H9 (cell line): ENCODE data around the gene RANBP6. TPM values are rescaled to one million over a fixed set of nuclear protein-coding genes. Genes with fewer than 3 reads are reported as not detected.

Experiments
- DNase-seq: peaks from one replicate; pipeline ENCODE4 v3.0.0-alpha.2; 2017
- H2AFZ ChIP-seq: one replicate; pipeline ENCODE4 v1.6.1; 2013; ENCODE audit warnings: mild to moderate bottlenecking, low read length, control low read depth, moderate library complexity
- H2AK5ac ChIP-seq: 2 replicates; pipeline ENCODE4 v1.6.1; 2013; ENCODE audit warnings: low read length, control low read depth, mixed read lengths; ENCODE audit not compliant: insufficient read length
- H2BK120ac ChIP-seq: one replicate; pipeline ENCODE4 v1.6.1; 2013; ENCODE audit warnings: low read depth, mild to moderate bottlenecking, low read length, control low read depth, inconsistent platforms; ENCODE audit not compliant: poor library complexity, severe bottlenecking
- H2BK12ac ChIP-seq: 2 replicates; pipeline ENCODE4 v1.6.1; 2013; ENCODE audit warnings: low read length, control low read depth, mixed read lengths, low read depth; ENCODE audit not compliant: insufficient read length
- H2BK15ac ChIP-seq: 2 replicates; pipeline ENCODE4 v1.6.1; 2013; ENCODE audit warnings: low read depth, low read length, control low read depth
- H2BK20ac ChIP-seq: one replicate; pipeline ENCODE4 v1.6.1; 2013; ENCODE audit warnings: low read depth, mild to moderate bottlenecking, low read length, control low read depth, inconsistent platforms; ENCODE audit not compliant: poor library complexity, severe bottlenecking
- H2BK5ac ChIP-seq: 2 replicates; pipeline ENCODE4 v1.6.1; 2013; ENCODE audit warnings: low read length, control low read depth, mixed read lengths; ENCODE audit not compliant: insufficient read length
- H3K14ac ChIP-seq: 2 replicates; pipeline ENCODE4 v1.6.1; 2013; ENCODE audit warnings: low read length, control low read depth; ENCODE audit not compliant: insufficient read depth
- H3K18ac ChIP-seq: 2 replicates; pipeline ENCODE4 v1.6.1; 2013; ENCODE audit warnings: low read depth, mild to moderate bottlenecking, mixed read lengths, low read length, control low read depth; ENCODE audit not compliant: insufficient read length
- H3K23ac ChIP-seq: 2 replicates; pipeline ENCODE4 v1.6.1; 2013; ENCODE audit warnings: low read length, control low read depth, mixed read lengths, low read depth; ENCODE audit not compliant: insufficient read length
- H3K23me2 ChIP-seq: 2 replicates; pipeline ENCODE4 v1.6.1; 2013; ENCODE audit warnings: low read depth, mild to moderate bottlenecking, mixed read lengths, low read length, control low read depth; ENCODE audit not compliant: insufficient read length, poor library complexity, severe bottlenecking
- H3K27ac ChIP-seq: 2 replicates; pipeline ENCODE4 v1.5.1; 2013; ENCODE audit warnings: low read length, control low read depth, mixed read lengths, low read depth; ENCODE audit not compliant: insufficient read length
- H3K27me3 ChIP-seq: 2 replicates; pipeline ENCODE4 v1.6.1; 2013; ENCODE audit warnings: low read length, control low read depth, inconsistent platforms; ENCODE audit not compliant: insufficient read depth
- H3K4ac ChIP-seq: 2 replicates; pipeline ENCODE4 v1.6.1; 2013; ENCODE audit warnings: low read depth, mild to moderate bottlenecking, control low read depth, inconsistent platforms, low read length, moderate library complexity
- H3K4me1 ChIP-seq: 2 replicates; pipeline ENCODE4 v1.6.1; 2013; ENCODE audit warnings: low read length, control low read depth, inconsistent platforms; ENCODE audit not compliant: insufficient read depth
- H3K4me2 ChIP-seq: 2 replicates; pipeline ENCODE4 v1.6.1; 2013; ENCODE audit warnings: low read length, control low read depth, mixed read lengths; ENCODE audit not compliant: insufficient read length, insufficient read depth
- H3K56ac ChIP-seq: 2 replicates; pipeline ENCODE4 v1.6.1; 2013; ENCODE audit warnings: low read depth, mild to moderate bottlenecking, mixed read lengths, low read length, control low read depth; ENCODE audit not compliant: insufficient read length
- H3K79me1 ChIP-seq: 2 replicates; pipeline ENCODE4 v1.6.1; 2013; ENCODE audit warnings: low read depth, mild to moderate bottlenecking, moderate library complexity, low read length, control low read depth, inconsistent platforms; ENCODE audit not compliant: insufficient read depth, poor library complexity, severe bottlenecking
- H3K79me2 ChIP-seq: 2 replicates; pipeline ENCODE4 v1.6.1; 2013; ENCODE audit warnings: low read length, control low read depth, inconsistent platforms; ENCODE audit not compliant: insufficient read depth
- H3K9ac ChIP-seq: 2 replicates; pipeline ENCODE4 v1.6.1; 2013; ENCODE audit warnings: low read length, control low read depth, mixed read lengths; ENCODE audit not compliant: insufficient read length; ENCODE audit errors: extremely low read depth
- H3K9me3 ChIP-seq: one replicate; pipeline ENCODE4 v1.6.1; 2013; ENCODE audit warnings: low read depth, low read length, inconsistent platforms; ENCODE audit not compliant: control insufficient read depth
- H3T11ph ChIP-seq: one replicate; pipeline ENCODE4 v1.6.1; 2013; ENCODE audit warnings: mild to moderate bottlenecking, low read length, control low read depth, inconsistent platforms
- H4K20me1 ChIP-seq: one replicate; pipeline ENCODE4 v1.6.1; 2013; ENCODE audit not compliant: control insufficient read depth, insufficient read length, insufficient read depth
- H4K5ac ChIP-seq: 2 replicates; pipeline ENCODE4 v1.6.1; 2013; ENCODE audit warnings: low read depth, mild to moderate bottlenecking, mixed read lengths, low read length, control low read depth; ENCODE audit not compliant: insufficient read length
- H4K8ac ChIP-seq: replicated peaks from 2 replicates; pipeline ENCODE4 v1.6.1; 2013; ENCODE audit warnings: low read length, control low read depth, mixed read lengths, low read depth; ENCODE audit not compliant: insufficient read length
- H4K91ac ChIP-seq: 2 replicates; pipeline ENCODE4 v1.6.1; 2013; ENCODE audit warnings: low read depth, mild to moderate bottlenecking, moderate library complexity, mixed read lengths, low read length, control low read depth; ENCODE audit not compliant: insufficient read length
- H3K27ac Mint-ChIP-seq, 3 experiments: 2 replicates in 2 of 3; 3 replicates in 1 of 3; pipeline ENCODE4 v1.8.0; 2020 to 2021; ENCODE audit warnings: mixed read lengths in 3 of 3, mild to moderate bottlenecking in 1 of 3, moderate library complexity in 1 of 3
- H3K27me3 Mint-ChIP-seq: 2 replicates; pipeline ENCODE4 v1.8.0; 2021; ENCODE audit warnings: low read depth, mild to moderate bottlenecking, moderate library complexity, mixed read lengths
- H3K36me3 Mint-ChIP-seq, 3 experiments: 2 replicates in 2 of 3; 3 replicates in 1 of 3; pipeline ENCODE4 v1.8.0; 2020 to 2021; ENCODE audit warnings: low read depth in 3 of 3, mixed read lengths in 3 of 3; ENCODE audit not compliant: insufficient read depth in 1 of 3
- H3K4me1 Mint-ChIP-seq, 2 experiments: 2 replicates each; pipeline ENCODE4 v1.8.0; 2020; ENCODE audit warnings: mixed read lengths in 2 of 2
- H3K4me3 Mint-ChIP-seq, 2 experiments: 2 replicates in 1 of 2; 3 replicates in 1 of 2; pipeline ENCODE4 v1.8.0; 2020 to 2021; ENCODE audit warnings: mild to moderate bottlenecking in 2 of 2, mixed read lengths in 2 of 2, moderate library complexity in 1 of 2
- H3K9me3 Mint-ChIP-seq, 2 experiments: 2 replicates in 1 of 2; 3 replicates in 1 of 2; pipeline ENCODE4 v1.8.0; 2020; ENCODE audit warnings: mild to moderate bottlenecking in 2 of 2, mixed read lengths in 2 of 2, moderate library complexity in 1 of 2
- WGBS: extraction: QIAGEN DNeasy Blood & Tissue Kit; methylation state at CpG from one replicate; pipeline ENCODE4 v1.1.7; 2013; ENCODE audit warnings: missing lambda C conversion rate, low lambda C conversion rate, mixed read lengths; ENCODE audit not compliant: insufficient read length; ENCODE audit errors: extremely low coverage; 5-methylcytosine and 5-hydroxymethylcytosine counted together
- total RNA-seq: library from RNA; stranded (reverse); gene quantifications from 2 replicates; pipeline ENCODE4 v1.2.1, GENCODE V29; 2021
- TF ChIP-seq, protein P1 (sequence below): fragments of 200-600 bp; sonication (generic); conservative IDR thresholded peaks from 3 replicates; pipeline ENCODE4 v1.8.0; 2021; ENCODE audit warnings: antibody characterized with exemption, mild to moderate bottlenecking

RANBP6 gene
- total RNA-seq, 1 experiment from 2014 or later = 19.1 TPM

DNA sequence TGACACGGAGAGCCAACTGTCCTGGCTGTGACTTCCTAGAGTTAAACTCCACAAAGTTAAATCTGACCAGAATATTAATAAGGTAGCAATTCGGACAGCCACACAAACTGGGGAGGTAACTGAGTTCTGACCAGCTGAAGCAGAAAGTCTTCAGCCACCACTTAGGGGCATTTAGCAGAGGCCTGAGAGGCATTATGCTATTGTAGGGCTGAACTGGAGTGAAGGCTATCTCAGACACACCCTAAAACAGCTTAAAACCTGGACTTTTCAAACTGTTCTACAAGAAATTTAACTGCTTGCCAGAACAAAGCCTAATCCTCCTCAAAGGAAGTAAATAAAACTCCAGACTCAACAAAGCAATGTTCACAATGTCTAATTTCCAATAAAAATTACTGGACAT lies 32.4 kb downstream of the RANBP6 start:
- H4K91ac ChIP-seq = no peak overlapping the region
- H3K9ac ChIP-seq = no peak overlapping the region
- H2BK5ac ChIP-seq = no peak overlapping the region
- H3K79me2 ChIP-seq = no peaks in the 10 kb centered on the region
- H3K18ac ChIP-seq = no peak overlapping the region
- no peaks in the 10 kb centered on the region for H4K20me1 ChIP-seq
- no peaks in the 10 kb centered on the region for H3K9me3 ChIP-seq
- no peak overlapping the region for H2BK120ac ChIP-seq
- no peak overlapping the region for H2BK15ac ChIP-seq
- Mint-ChIP-seq H3K4me3 (no peak overlapping the region), H3K4me1 (peaks cover 8% of the 10 kb centered on the region in 2 experiments), H3K27me3 (no peaks in the 10 kb centered on the region), H3K27ac (no peak overlapping the region), H3K36me3 (peaks cover 3 to 14% (median 7%) of the 10 kb centered on the region in 3 experiments; a peak in 6 of 7 replicates), H3K9me3 (no peaks in the 10 kb centered on the region)
- TF ChIP-seq, protein P1, sequence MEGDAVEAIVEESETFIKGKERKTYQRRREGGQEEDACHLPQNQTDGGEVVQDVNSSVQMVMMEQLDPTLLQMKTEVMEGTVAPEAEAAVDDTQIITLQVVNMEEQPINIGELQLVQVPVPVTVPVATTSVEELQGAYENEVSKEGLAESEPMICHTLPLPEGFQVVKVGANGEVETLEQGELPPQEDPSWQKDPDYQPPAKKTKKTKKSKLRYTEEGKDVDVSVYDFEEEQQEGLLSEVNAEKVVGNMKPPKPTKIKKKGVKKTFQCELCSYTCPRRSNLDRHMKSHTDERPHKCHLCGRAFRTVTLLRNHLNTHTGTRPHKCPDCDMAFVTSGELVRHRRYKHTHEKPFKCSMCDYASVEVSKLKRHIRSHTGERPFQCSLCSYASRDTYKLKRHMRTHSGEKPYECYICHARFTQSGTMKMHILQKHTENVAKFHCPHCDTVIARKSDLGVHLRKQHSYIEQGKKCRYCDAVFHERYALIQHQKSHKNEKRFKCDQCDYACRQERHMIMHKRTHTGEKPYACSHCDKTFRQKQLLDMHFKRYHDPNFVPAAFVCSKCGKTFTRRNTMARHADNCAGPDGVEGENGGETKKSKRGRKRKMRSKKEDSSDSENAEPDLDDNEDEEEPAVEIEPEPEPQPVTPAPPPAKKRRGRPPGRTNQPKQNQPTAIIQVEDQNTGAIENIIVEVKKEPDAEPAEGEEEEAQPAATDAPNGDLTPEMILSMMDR = no peak
- no peak for DNase-seq
- no peak overlapping the region for H2AK5ac ChIP-seq
- no CpG with 5 or more reads among the region's 2 CpGs for WGBS
- H3K56ac ChIP-seq = no peak overlapping the region
- no peaks in the 10 kb centered on the region for H3K23me2 ChIP-seq
- no peak overlapping the region for H3K14ac ChIP-seq
- H3T11ph ChIP-seq = no peak overlapping the region
- H3K23ac ChIP-seq = no peak overlapping the region
- H3K4ac ChIP-seq = no peak overlapping the region
- H3K27me3 ChIP-seq = no peaks in the 10 kb centered on the region
- no peaks in the 10 kb centered on the region for H3K79me1 ChIP-seq
- H4K8ac ChIP-seq = no peak overlapping the region
- H3K27ac ChIP-seq = no peak overlapping the region
- no peak overlapping the region for H2BK20ac ChIP-seq
- no peak overlapping the region for H2AFZ ChIP-seq
- H3K4me2 ChIP-seq = no peak overlapping the region
- H2BK12ac ChIP-seq = no peak overlapping the region
- no peaks in the 10 kb centered on the region for H3K4me1 ChIP-seq
- no peak overlapping the region for H4K5ac ChIP-seq
